B cell (primary cell): ENCODE results near the gene CFL1.

ENCODE experiments used
- CTCF ChIP-seq: fragments of 200-600 bp; IDR thresholded peaks from one replicate; pipeline ENCODE4 v1.8.0; 2022; ENCODE audit warnings: antibody characterized with exemption, mild to moderate bottlenecking
- EZH2 ChIP-seq: IDR thresholded peaks from 2 replicates; pipeline ENCODE4 v1.6.1; 2012; ENCODE audit warnings: borderline replicate concordance, low read depth, mild to moderate bottlenecking, moderate library complexity, low read length; ENCODE audit not compliant: insufficient read depth, poor library complexity, severe bottlenecking

GRCh38 chr11:65862941-65863888 is 5.2 kb upstream of the CFL1 start:
- TF ChIP-seq EZH2, result no peak
- no peak for TF ChIP-seq CTCF
